Astrocyte of the cerebellum (primary cell): ENCODE measurements around the gene ANKZF1.

ENCODE experiments used
- DNase-seq: peaks from one replicate; pipeline ENCODE4 v3.0.0-alpha.2; 2011; ENCODE audit warnings: low read depth
- H3K4me3 ChIP-seq: 2 replicates; pipeline ENCODE4 v1.5.1; 2011; ENCODE audit warnings: mild to moderate bottlenecking, low read depth, low read length, moderate library complexity
- in situ Hi-C: cut with HindIII; loops from 2 replicates; pipeline ENCODE4 v1.10.0; 2017; ENCODE audit warnings: low sequenced_read_pairs
- TF ChIP-seq, protein P1 (sequence below): IDR thresholded peaks from 2 replicates; pipeline ENCODE4 v1.5.1; 2012; ENCODE audit warnings: low read length, low read depth, moderate library complexity, mild to moderate bottlenecking; ENCODE audit errors: missing control alignments

Gene ANKZF1

DNA sequence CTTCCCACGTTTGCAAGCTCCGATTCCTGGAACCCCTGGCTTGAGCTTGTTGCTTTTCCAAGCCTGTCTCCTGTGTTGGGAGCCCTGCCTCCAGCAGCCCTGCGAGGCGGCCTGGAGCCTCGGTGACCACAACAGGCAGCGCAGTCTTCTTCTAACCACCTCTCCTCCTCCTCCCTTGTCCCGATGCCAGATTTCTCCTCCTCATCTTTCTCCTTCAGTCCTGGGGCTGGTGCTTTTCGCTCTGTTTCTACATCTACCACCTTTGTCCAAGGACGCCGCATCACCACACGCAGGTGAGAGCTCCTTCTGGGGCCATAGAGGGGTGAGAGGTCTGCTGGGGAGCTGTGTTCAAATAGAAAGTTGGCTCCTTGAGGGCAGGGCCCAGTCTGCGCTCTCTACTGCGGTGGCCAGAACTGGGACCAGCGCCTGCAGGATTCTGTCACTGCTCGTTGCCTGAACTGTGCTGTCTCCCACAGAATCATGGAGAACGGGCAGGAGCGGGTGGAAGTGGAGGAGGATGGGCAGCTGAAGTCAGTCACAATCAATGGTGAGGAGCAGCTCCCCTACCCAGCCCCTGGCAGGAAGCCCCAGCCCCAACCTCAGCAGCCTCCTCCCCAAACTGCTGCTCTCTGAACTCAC, 53.5 kb downstream of the ANKZF1 start:
- no peak for DNase-seq
- in situ Hi-C loops, result no loop called here

DNA sequence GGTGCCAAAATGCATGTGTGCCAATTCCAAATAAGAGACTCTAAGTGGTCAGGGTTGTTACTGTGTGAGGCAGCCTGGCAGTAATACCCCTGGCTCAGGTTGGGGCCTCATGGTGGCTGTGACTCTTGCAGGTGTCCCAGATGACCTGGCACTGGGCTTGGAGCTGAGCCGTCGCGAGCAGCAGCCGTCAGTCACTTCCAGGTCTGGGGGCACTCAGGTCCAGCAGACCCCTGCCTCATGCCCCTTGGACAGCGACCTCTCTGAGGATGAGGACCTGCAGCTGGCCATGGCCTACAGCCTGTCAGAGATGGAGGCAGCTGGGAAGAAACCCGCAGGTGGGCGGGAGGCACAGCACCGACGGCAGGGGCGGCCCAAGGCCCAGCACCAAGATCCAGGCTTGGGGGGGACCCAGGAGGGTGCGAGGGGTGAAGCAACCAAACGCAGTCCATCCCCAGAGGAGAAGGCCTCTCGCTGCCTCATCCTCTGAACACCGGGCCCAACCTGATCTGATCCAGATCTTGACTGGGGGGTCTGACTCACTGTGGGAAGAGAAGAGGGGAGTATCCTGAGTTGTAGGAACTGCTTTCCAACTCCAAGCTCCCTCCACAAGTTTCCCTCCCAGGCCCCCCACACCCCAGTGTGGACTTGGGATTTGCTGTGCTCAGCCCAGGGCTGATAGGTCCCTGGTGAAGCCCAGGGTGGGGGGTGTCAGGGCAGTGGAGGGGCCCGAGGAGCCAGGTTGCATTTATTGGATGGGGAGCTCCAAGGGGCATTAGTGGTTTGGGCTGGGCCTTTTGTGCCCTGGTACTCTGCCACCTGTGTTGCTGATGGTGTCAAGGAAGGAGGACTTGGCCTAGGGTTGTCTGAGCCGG, 55.1 kb downstream of the ANKZF1 start:
- no peak for DNase-seq
- no peak overlapping the region for H3K4me3 ChIP-seq
- in situ Hi-C loops, result no loop called here
- TF ChIP-seq, protein P1, sequence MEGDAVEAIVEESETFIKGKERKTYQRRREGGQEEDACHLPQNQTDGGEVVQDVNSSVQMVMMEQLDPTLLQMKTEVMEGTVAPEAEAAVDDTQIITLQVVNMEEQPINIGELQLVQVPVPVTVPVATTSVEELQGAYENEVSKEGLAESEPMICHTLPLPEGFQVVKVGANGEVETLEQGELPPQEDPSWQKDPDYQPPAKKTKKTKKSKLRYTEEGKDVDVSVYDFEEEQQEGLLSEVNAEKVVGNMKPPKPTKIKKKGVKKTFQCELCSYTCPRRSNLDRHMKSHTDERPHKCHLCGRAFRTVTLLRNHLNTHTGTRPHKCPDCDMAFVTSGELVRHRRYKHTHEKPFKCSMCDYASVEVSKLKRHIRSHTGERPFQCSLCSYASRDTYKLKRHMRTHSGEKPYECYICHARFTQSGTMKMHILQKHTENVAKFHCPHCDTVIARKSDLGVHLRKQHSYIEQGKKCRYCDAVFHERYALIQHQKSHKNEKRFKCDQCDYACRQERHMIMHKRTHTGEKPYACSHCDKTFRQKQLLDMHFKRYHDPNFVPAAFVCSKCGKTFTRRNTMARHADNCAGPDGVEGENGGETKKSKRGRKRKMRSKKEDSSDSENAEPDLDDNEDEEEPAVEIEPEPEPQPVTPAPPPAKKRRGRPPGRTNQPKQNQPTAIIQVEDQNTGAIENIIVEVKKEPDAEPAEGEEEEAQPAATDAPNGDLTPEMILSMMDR, result no peak

More for the DNA sequence above, 53.5 kb downstream of the ANKZF1 start:
- no peak overlapping the region for H3K4me3 ChIP-seq
- TF ChIP-seq, protein P1, result no peak

DNA sequence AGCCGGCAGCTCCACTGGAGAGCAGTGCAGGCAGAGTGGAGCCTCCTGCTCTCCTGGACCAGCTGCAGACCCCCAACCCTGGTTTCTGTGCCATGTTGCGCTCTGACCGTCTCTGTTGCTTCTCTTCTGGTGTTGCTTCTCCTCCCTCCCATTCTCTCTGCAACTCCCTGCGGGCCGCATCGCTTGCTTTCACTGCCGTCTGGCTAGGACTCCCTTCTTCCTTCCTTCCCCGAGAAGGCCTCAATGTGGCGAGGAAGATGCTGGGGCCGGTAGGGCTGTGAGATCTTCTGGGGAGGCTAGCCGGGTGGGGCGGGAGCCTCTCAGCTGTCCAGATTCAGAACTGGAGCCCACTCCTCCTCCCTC, 55.7 kb downstream of the ANKZF1 start:
- in situ Hi-C loops, result no loop called here
- H3K4me3 ChIP-seq, result no peak overlapping the region
- TF ChIP-seq, protein P1, result no peak
- no peak for DNase-seq

DNA sequence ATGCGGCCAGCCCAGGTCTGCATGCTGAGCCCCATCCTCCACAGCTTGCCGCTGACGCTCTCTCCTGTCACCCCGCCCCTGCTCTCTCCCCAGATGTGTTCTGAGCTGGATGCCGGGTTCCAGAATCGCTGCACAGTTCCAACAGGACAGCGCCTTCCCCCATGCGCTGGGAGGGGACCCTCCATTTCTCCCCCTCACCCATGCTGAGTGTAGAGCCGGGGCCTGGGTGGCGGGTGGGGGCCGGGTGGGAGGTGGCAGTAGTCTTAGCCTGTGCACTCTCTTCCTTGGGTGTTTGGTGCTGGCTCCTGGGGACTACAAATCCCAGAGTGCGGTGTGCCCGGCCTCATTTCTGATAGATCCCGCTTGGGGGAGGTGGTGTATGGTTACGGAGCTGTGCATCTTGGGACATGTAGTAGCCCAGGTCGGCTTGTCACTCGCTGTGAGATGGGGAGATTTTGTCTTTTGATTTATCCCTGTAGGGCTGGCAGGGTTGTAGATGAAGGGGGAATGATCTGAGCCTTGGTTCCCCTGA, 56.4 kb downstream of the ANKZF1 start:
- DNase-seq, result no peak
- TF ChIP-seq, protein P1, result no peak
- in situ Hi-C loops, result no loop called here
- H3K4me3 ChIP-seq, result no peak overlapping the region
